ENCODE measurements around the gene SMYD3. TPM values are rescaled to one million over a fixed set of nuclear protein-coding genes. Genes with fewer than 3 reads are reported as not detected.
A peak's percentile ranks its signal among the peaks of the same experiment; 100 is the strongest.

Gene SMYD3
- total and polyA plus RNA-seq, 9 of the 15 experiments (the other 6 are each of a cell fraction or from before 2014, with no cell fraction given) = 128 to 440 (median 197) TPM

DNA sequence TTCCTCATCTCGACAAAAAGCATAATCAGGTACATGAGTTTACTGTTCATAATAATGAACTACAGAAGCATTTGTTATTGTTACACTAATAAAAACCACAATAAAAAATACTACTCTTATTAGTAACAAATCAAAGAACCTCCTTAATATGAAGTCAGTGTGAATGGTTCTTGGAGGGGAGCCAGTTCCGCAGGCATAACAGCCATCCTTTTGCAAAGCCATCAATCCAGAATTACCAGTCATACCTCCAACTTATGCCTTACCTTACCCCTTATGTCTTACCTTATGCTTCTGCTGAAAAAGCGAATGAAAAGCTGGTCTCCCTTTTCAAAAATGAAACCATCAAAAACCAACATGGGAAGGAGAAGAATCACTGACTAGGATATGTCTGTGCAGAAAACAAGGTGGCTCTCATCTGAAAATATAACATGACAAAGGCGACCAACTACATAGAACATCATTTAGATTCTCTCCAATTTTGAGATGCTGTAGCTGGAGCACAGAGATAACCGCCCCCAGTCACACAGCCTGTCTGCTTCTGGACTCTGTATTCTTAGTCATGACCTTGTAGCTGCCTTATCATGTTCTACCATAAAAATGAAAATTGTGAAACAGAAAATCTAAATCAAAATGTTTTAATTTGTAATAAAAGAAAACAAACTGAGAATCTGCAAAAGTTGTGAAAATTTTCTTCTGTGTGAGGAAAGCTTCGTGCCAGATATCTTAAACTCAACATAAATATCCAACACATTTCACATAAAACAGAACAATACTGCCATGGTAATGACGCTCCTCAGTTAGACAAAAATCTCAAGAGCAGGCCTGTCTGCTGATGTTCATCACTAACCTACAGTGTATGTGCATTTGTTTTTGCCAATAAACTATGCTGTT is 438.2 kb downstream of the SMYD3 start (continued):
- TF ChIP-seq ESRRA (IDR thresholded peaks at IDR 0.05; ENCODE audit: borderline replicate concordance, low read depth) = 0 out of 2 replicates have a peak, but pooled peaks have one; percentile 33

DNA sequence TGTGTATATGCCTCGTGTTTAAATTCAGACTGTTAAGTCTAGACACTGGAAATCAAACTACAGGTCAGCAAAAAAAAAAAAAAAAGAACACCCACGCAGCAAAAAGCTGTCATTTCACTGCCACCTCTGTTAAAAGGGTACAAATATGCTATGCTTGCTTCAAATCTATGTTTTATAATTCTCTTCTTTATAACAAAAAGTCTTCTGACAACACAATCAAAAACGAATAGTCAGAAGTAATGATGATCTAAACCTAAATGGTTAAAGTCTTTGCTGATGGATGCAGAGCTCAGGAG is 438.9 kb downstream of the SMYD3 start:
- no peak overlapping the region for H3K4me3 ChIP-seq
- no peak for TF ChIP-seq ESRRA (IDR thresholded peaks at IDR 0.05; ENCODE audit: borderline replicate concordance, low read depth)
- TF ChIP-seq CREBBP (IDR thresholded peaks at IDR 0.05; ENCODE audit: low read depth, low read length) = no peak
- no peak for TF ChIP-seq KAT7 (CRISPR knock-in tag; IDR thresholded peaks at IDR 0.05; ENCODE audit: borderline replicate concordance)
- TF ChIP-seq BCLAF1 (IDR thresholded peaks at IDR 0.05; ENCODE audit: borderline replicate concordance in 1 of 2, control insufficient read depth in 1 of 2, low read depth in 2 of 2, low read length in 1 of 2) = no peak
- TF ChIP-seq ZNF395 (CRISPR knock-in tag; IDR thresholded peaks at IDR 0.05) = no peak
- TF ChIP-seq ARID3A (IDR thresholded peaks at IDR 0.05; ENCODE audit: borderline replicate concordance, low read depth, low read length) = no peak
- TF ChIP-seq ILK (tag; IDR thresholded peaks at IDR 0.05; ENCODE audit: borderline replicate concordance, low read depth) = no peak
- peak; percentile 26; the same call in 1 of the 2 replicates for TF ChIP-seq ZNF384 (IDR thresholded peaks at IDR 0.05; ENCODE audit: low read depth, low read length)
- TF ChIP-seq ZNF316 (IDR thresholded peaks at IDR 0.05) = peak; percentile 64
- no peak for TF ChIP-seq BRCA1 (IDR thresholded peaks at IDR 0.05)
- no peak for TF ChIP-seq BRCA1 (CRISPR knock-in tag; IDR thresholded peaks at IDR 0.05)
- TF ChIP-seq ZNF24 (IDR thresholded peaks at IDR 0.05) = no peak
- TF ChIP-seq ZNF124 (CRISPR knock-in tag; IDR thresholded peaks at IDR 0.05) = no peak
- TF ChIP-seq EGR1 (conservative IDR thresholded peaks at IDR 0.05) = peak; percentile 60

More for the DNA sequence above, 438.9 kb downstream of the SMYD3 start:
- H3K9ac ChIP-seq (ENCODE audit: insufficient read depth in 1 of 2, low read depth in 2 of 2, low read length in 2 of 2) = no peak overlapping the region
- FAIRE-seq (no peak), DNase-seq (ENCODE audit: extremely low read depth in 1 of 4, low spot score in 3 of 4) (no peak), ATAC-seq (no peak)
- no peak overlapping the region for H3K4me2 ChIP-seq (ENCODE audit: insufficient read depth, low read length)
- no peaks in the 10 kb centered on the region; the same call in 2 of the 3 replicates for H3K36me3 ChIP-seq (ENCODE audit: control insufficient read depth, insufficient read depth, low read length)
- H4K20me1 ChIP-seq (replicated peaks; ENCODE audit: control insufficient read depth, insufficient read depth, low read length) = no peaks in the 10 kb centered on the region
- peaks cover 4 to 30% of the 10 kb centered on the region in 2 experiments; a peak in 4 of 5 replicates for H3K4me1 ChIP-seq (replicated peaks in 1 of 2; ENCODE audit: control insufficient read depth in 2 of 2, insufficient read depth in 2 of 2, low read length in 2 of 2)
- no peaks in the 10 kb centered on the region for H3K9me1 ChIP-seq (ENCODE audit: control insufficient read depth, insufficient read depth, low read length)
- H3K27ac ChIP-seq (ENCODE audit: extremely low read depth, low read depth, low read length) = no peak overlapping the region
- in situ Hi-C loops (cut with MboI) (no loop called here), intact Hi-C loops (cut with micrococcal nuclease) (no loop called here)
- POLR2A ChIA-PET = no interaction called here
- no peaks in the 10 kb centered on the region for H3K9me3 ChIP-seq (replicated peaks; ENCODE audit: control insufficient read depth, insufficient read depth, low read depth, low read length)
- no TSS peak for BruUV-seq (replicated peaks)
- no peaks in the 10 kb centered on the region; the same call in 2 of the 3 replicates for H3K79me2 ChIP-seq (ENCODE audit: control insufficient read depth, insufficient read depth, low read length)
- WGBS (ENCODE audit: insufficient coverage, low coverage, missing lambda C conversion rate) = 28% methylated on average over 3 of the region's 3 CpGs
- CTCF ChIA-PET (ENCODE audit: low intra/inter-chr PET ratio) = no interaction called here
- no peaks in the 10 kb centered on the region for H3K27me3 ChIP-seq (ENCODE audit: control insufficient read depth in 2 of 2, insufficient read depth in 2 of 2, low read length in 2 of 2)
- H2AFZ ChIP-seq (ENCODE audit: low read depth, low read length) = no peak overlapping the region

All from K562 (cell line).